GM12874 (cell line): Measurements from ENCODE around the gene PLAU.

ENCODE experiments used
- CTCF ChIP-seq: IDR thresholded peaks from 2 replicates; pipeline ENCODE4 v1.5.1; 2011; ENCODE audit warnings: low read depth, mild to moderate bottlenecking, control low read depth, low read length, moderate library complexity; ENCODE audit not compliant: insufficient read depth

Gene PLAU

GRCh38 chr10:73867126-73867807 lies 43.7 kb upstream of the PLAU start:
- no peak for TF ChIP-seq CTCF

DNA sequence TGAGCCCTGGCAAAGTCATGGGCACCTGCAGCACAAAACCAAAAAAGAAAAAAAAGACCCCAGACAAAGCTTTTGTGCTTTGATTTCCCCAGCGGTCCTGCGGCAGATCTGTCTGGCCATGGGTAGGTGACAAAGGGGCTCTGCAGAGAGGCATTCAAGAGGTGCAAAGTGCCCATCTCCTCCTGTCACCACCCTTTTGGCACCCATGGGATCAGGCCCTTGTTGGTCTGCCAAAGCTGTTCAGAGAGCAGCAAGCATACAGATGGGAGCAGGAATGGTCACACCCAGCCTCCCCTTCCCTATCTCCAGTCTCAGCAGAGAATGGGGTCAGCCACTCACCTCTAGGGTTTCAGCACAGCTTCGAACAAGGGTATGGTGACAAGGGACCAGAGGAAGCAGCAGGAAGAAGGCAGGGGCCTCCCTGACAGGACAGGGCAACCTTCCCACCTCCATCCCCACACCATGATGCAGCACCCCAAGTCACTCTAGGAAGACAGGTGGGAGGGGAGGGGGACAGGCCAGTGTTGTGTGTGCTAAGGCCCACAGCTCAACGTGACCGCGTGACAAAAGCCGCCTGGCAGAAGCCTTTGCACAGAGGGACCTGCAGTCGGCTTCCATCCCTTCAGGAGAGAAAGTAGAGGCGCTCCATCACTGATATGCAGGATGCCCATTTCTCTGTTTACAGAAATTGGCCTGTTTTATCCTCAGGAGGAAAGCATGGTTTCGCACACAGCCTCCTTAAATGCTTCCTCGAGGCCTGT lies 42.9 kb upstream of the PLAU start:
- TF ChIP-seq CTCF, result no peak

DNA sequence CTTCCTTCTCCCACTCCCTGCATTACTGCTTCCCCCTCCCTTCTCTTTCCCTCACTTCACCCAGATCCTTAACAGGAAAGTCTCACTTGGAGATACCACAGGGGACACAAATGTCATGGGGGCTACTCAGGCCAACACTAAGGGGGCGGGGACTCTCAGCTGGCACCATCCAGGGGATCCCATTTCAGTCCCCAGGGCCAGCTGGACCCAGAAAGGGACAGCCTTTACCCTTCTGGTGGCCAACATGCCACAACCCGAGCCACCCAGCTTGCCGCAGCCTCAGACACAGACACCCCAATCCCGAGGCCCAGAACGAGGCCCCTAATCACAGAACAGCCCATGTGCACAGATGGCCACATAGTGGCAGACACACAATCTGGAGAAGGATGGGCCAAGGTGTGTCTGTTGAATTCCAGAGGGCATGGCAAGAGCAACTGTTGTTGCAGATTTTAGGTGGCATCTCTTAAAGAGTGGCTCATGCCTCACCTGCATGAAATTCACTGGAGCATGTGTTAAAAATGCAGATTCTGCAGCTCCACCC lies 42.2 kb upstream of the PLAU start:
- no peak for TF ChIP-seq CTCF

DNA sequence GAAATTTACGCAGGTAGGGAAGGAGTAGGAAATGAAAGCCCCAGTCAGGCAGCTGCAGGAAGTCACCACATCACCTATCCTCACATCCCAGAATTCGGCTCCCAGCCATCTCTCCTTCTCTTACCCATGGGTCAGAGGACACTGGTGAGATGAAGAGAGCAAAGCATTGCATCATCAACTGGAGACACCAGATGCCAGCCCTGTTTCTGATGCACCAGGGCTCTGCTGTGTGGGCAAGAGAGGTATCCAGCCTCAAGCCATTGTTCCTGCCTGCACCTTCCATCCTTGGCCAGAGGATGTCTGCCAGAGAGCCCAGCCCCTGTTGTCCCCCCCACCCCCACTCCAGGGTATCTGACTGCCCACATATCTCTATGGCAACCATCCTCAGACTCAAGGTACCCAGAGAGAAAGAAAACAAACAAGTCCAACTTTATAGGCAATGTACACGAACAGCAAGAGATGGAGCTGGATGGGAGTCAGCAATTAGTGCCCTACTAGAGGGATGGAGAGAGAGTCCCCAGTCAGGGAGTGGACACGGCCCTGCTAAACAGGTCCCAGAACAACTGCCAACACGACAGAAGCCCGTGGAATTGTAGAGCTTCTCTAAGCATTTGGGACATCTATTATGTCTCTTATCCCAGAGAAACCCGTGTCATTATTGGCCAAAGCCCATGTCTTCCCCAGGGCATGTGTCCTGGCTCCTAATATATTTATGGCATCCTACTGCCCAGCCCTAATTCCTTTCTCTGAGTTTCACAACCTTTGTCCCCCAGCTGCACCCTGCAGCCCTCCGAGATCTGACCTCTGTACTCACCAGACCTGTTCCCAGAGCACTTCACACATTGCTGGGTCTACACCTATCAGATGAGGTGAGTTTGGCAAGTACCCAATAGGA lies 39.4 kb upstream of the PLAU start:
- no peak for TF ChIP-seq CTCF

- no peak for TF ChIP-seq CTCF
These were observed 38.7 kb upstream of the PLAU start for GRCh38 chr10:73872190-73872710.

DNA sequence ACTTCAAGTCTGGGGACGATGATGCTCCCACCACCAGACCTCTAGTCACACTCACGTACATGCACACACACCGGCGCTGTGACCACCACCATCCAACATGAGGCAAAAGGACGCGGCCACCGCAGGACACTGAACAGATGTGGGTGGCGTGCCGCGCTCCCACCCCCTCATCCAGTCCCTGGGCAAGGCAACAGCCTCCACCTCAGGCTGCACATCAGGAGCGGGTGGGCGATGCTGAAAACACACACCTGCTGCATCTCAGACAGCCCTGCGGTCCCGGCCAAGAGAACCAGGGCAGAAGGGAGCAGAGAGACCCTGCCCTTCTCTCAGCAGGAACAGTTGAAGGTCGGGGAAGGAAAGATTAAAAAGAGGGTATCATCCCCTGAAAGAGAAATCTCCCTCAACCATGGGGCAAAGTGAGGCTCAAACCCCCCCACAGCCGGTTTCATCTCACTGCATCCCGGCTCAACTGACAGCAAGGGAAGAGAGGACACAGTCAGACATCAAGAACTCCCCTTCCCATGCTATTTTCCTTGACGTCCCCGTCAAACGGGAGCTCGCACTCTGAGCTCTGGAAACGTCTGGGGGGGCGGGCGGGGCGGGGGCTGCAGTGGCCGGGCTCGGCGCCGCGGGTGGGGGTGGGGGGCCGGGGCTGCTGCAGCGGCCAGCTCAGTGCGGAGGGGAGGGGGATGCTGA lies 37.6 kb upstream of the PLAU start:
- no peak for TF ChIP-seq CTCF
